Heart right ventricle (tissue), 16 donors: ENCODE measurements around the gene GAMT. TPM values are rescaled to one million over a fixed set of nuclear protein-coding genes. Genes with fewer than 3 reads are reported as not detected.

ENCODE experiments used
- ATAC-seq, 8 donors: fragments of 200-7000 bp; cut with Tn5 transposase; one replicate each; pipeline ENCODE4 v1.9.1; 2020; ENCODE audit warnings: mild to moderate bottlenecking in 8 of 8, moderate library complexity in 8 of 8, moderate number of reproducible peaks in 1 of 8
- DNase-seq, 2 donors: peaks; one replicate each; pipeline ENCODE4 v3.0.0-alpha.2; 2020
- H3K27ac ChIP-seq, 10 donors: fragments of 200-600 bp; sonication (generic) in 2 of 10; one replicate each; pipeline versions ENCODE4 v1.5.0 to v1.8.0; 2020 to 2022; ENCODE audit warnings: mild to moderate bottlenecking in 3 of 10
- H3K27me3 ChIP-seq, 7 donors: fragments of 200-600 bp; one replicate each; pipeline ENCODE4 v1.8.0; 2021 to 2022; ENCODE audit warnings: mild to moderate bottlenecking in 2 of 7
- H3K36me3 ChIP-seq, 9 donors: fragments of 200-600 bp; sonication (generic) in 1 of 9; one replicate each; pipeline versions ENCODE4 v1.5.0 to v1.8.0; 2020 to 2022; ENCODE audit warnings: mild to moderate bottlenecking in 2 of 9
- H3K4me1 ChIP-seq, 9 donors: fragments of 200-600 bp; sonication (generic) in 1 of 9; one replicate each; pipeline versions ENCODE4 v1.5.0 to v1.8.0; 2020 to 2022; ENCODE audit warnings: mild to moderate bottlenecking in 4 of 9
- H3K4me3 ChIP-seq, 10 donors: fragments of 200-600 bp; sonication (generic) in 2 of 10; one replicate each; pipeline versions ENCODE4 v1.5.0 to v1.8.0; 2020 to 2022; ENCODE audit warnings: mild to moderate bottlenecking in 7 of 10, moderate library complexity in 2 of 10
- H3K9me3 ChIP-seq, 11 donors: fragments of 200-600 bp in 10 of 11; sonication (generic) in 2 of 11; one replicate each; pipeline versions ENCODE4 v1.5.0 to v1.8.0; 2013 to 2022; ENCODE audit warnings: mild to moderate bottlenecking in 2 of 11, control low read depth in 1 of 11, moderate library complexity in 1 of 11
- CTCF ChIP-seq, 9 donors: fragments of 200-600 bp; sonication (generic) in 2 of 9; IDR thresholded peaks; one replicate each; pipeline versions ENCODE4 v1.5.0 to v1.8.0; 2021 to 2022; ENCODE audit warnings: antibody characterized with exemption in 9 of 9, mild to moderate bottlenecking in 5 of 9, moderate library complexity in 1 of 9
- WGBS, 2 donors: extraction: QIAGEN DNeasy Blood & Tissue Kit; methylation state at CpG; one replicate each; pipeline ENCODE4 v1.1.7; 2013; ENCODE audit warnings: inconsistent platforms in 1 of 2; 5-methylcytosine and 5-hydroxymethylcytosine counted together
- intact Hi-C, 10 donors: fragments of 100-400 bp; cut with DNase I; formaldehyde crosslinking; loops; one replicate each; pipeline versions ENCODE4 v1.11.1 to v1.14.2; 2022
- polyA plus RNA-seq, 2 donors: library from polyadenylated mRNA; stranded (reverse); fragments of 200-250 nt; gene quantifications; one replicate each; pipeline ENCODE4 v1.2.3, GENCODE V29; 2013
- total RNA-seq, 10 donors: library from RNA; stranded (reverse); fragmentation: NEBNext Ultra II Directional in 3 of 10; extraction: Animal tissue kit (Norgen Biotek cat#: 25700) in 3 of 10; gene quantifications; one replicate each; pipeline versions ENCODE4 v1.2.1 to v1.2.4, GENCODE V29; 2021 to 2023
- donor health status: Arrhythmogenic right ventricular cardiomyopathy.
- donor health status: ischemic (EF 13 %, LVEDD 7.1; RV severe dilation, severe dysfunction).
- donor health status: healthy with polysubstance abuse.
- donor health status: DM: no; HTN: yes; CAD: no.
- donor health status: DM: no; HTN: no; CAD: no.
- donor health status: ischemic (EF 25% LVEDD 6.9; RV normal size, moderate dysfunction).
- donor health status: ischemic (EF 25% LVEDD 5.7; RV mildly dilated, moderate dysfunction).
- donor health status: healthy.
- donor health status: DM: yes; HTN: yes; CAD: no.
- donor health status: Ischemic cardiomyopathy.
- donor health status: ischemic (EF 35%, LVEDD 5.7; RV mildly dilated, moderate dysfunction).
- donor health status: nonischemic (EF 11% LVEDD 7.7; RV severe dilation, severe dysfunction).
- donor health status: DM: yes; HTN: yes; CAD: no.
- donor health status: PGD.
- donor health status: ischemic (EF 29% LVEDD 5.4; RV normal size, mild dysfunction).
- donor health status: nonischemic (EF 23%, LVEDD 6.1; RV moderate dilation, normal function).

Gene GAMT
- total and polyA plus RNA-seq, 12 donors: 30.8 to 260 (median 72.1) TPM

DNA sequence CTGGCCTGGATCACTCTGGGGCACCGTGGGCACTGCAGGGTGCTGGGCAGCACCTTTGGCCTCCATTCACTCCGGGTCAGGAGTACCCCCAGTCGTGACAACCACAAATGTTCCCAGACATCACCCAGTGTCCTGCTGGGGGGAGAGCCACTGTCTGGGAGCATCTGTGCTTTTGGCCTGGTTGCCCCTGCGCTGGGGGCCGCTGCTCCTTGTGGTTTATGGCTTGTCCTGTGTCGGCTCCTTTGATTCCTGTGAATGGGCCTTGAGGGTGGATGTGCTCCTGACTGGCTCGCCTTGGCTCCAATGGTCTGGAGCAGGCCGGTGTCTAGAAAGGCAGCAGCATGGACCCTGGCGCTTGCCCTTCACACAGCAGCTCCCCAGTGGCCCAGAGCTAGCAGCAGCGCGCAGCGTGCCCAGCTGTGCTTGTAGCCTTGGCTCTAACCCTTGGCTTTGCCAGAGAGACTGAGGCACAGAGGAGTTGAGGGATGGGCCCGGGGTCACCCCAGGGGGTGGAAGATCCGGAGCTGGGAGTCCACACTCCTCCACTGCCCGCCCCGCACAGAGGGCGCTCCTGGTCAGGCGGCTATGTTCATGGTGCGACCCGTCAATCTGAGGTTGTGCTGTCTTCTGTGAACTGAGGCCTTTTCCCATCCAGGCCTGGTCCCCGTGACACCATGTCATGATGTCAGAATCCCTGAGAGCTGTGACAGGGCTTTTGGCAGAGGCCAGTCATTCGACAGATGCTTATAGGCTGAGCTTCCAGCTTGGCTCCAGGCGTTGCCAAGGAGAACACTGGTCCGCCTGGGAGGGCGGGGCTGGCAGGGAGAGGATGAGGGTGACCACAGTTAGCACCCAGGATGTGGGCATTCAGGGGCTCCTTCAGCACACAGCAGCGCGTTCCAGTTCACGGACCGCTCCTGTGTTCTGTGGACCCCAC lies 10.2 kb upstream of the GAMT start:
- Histone ChIP-seq H3K4me1 (peaks cover 51 to 84% (median 80%) of the 10 kb centered on the region in 9 donors), H3K9me3 (no peaks in the 10 kb centered on the region), H3K36me3 (peaks cover 0 to 31% (median 3%) of the 10 kb centered on the region in 9 donors), H3K27me3 (no peaks in the 10 kb centered on the region), H3K27ac (peak overlapping the region in 9 of 10 donors; percentile 67 to 99 (median 79)), H3K4me3 (peak overlapping the region in 3 of 10 donors; percentile 11 to 24 (median 13))
- TF ChIP-seq CTCF (IDR thresholded peaks at IDR 0.05): no peak
- 50 to 53% methylated on average over 29 of the region's 29 CpGs for WGBS, 2 donors
- ATAC-seq: peak; percentile 2 to 57 (median 38)
- DNase-seq: peak; percentile 75 to 87
- intact Hi-C loops: loop anchor here in 1 of 10 donors (10.0 kb wide), 1 partner anchor 137 kb away; the partner anchor contains the start of gene FAM174C

DNA sequence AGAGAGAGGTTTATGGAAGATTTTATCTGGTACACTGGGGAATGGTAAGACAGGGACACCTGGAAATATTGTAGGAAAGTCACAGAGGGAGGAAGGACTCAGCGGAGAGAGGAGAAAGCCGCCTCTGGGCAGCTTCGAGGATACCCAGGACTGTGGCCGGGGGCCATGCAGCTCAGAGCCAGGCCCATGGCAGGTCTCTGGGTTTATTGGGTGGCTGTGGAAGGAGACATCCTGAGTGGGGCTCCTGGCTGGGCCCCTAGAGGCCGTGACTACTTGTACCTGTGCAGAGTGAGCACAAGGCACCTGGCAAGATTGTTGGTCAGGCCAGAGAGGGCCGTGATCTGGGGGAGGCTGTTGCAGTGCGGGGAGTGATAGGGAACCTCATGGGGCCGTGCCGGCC lies 9.4 kb upstream of the GAMT start:
- peaks cover 0 to 29% (median 3%) of the 10 kb centered on the region in 9 donors for H3K36me3 ChIP-seq
- TF ChIP-seq CTCF (IDR thresholded peaks at IDR 0.05): no peak
- intact Hi-C loops: loop anchor here in 1 of 10 donors (10.0 kb wide), 1 partner anchor 136 kb away; the partner anchor contains the start of gene FAM174C
- 62 to 67% methylated on average over 9 of the region's 9 CpGs for WGBS, 2 donors
- ATAC-seq (no peak), DNase-seq (no peak)
- H3K27ac ChIP-seq: peak overlapping the region in 9 of 10 donors; percentile 60 to 99 (median 78)
- no peaks in the 10 kb centered on the region for H3K27me3 ChIP-seq
- H3K9me3 ChIP-seq: no peaks in the 10 kb centered on the region
- peaks cover 46 to 80% (median 75%) of the 10 kb centered on the region in 9 donors for H3K4me1 ChIP-seq
- peak overlapping the region in 3 of 10 donors; percentile 13 to 99 (median 99) for H3K4me3 ChIP-seq

- no peak for TF ChIP-seq CTCF (IDR thresholded peaks at IDR 0.05)
- Histone ChIP-seq H3K4me3 (peak overlapping the region in 6 of 10 donors; percentile 13 to 100 (median 99)), H3K27ac (peak overlapping the region in 9 of 10 donors; percentile 60 to 99 (median 78)), H3K36me3 (peaks cover 0 to 29% (median 3%) of the 10 kb centered on the region in 9 donors), H3K9me3 (no peaks in the 10 kb centered on the region), H3K27me3 (no peaks in the 10 kb centered on the region), H3K4me1 (peaks cover 41 to 75% (median 69%) of the 10 kb centered on the region in 9 donors)
- 70 to 72% methylated on average over 23 of the region's 23 CpGs for WGBS, 2 donors
- DNase-seq: no peak
- no peak for ATAC-seq
- intact Hi-C loops: loop anchor here in 1 of 10 donors (10.0 kb wide), 1 partner anchor 135 kb away; the partner anchor contains the start of gene FAM174C
Measured at GRCh38 chr19:1410136-1410786, 8.9 kb upstream of the GAMT start.
